Tibial artery (tissue), 4 donors: ENCODE data around the gene DOLPP1.

ENCODE experiments used
- DNase-seq, 2 donors: peaks; one replicate each; pipeline ENCODE4 v3.0.0-alpha.2; 2019
- H3K27ac ChIP-seq, 2 donors: fragments of 200-600 bp; sonication (generic) in 1 of 2; 1 replicate in 1 of 2; 2 replicates in 1 of 2; pipeline ENCODE4 v1.5.1; 2018 to 2019; ENCODE audit warnings: mild to moderate bottlenecking in 1 of 2
- H3K27me3 ChIP-seq, 2 donors: fragments of 200-600 bp; sonication (generic) in 1 of 2; one replicate each; pipeline versions ENCODE4 v1.5.1 to v1.6.0; 2016 to 2019
- H3K36me3 ChIP-seq, 3 donors: fragments of 200-600 bp; sonication (generic) in 2 of 3; one replicate each; pipeline ENCODE4 v1.5.1; 2016 to 2019; ENCODE audit warnings: mild to moderate bottlenecking in 2 of 3
- H3K4me1 ChIP-seq, 4 donors: fragments of 200-600 bp; sonication (generic) in 2 of 4; 1 replicate in 3 of 4; 2 replicates in 1 of 4; pipeline ENCODE4 v1.5.1; 2016 to 2019
- H3K4me3 ChIP-seq, 2 donors: fragments of 200-600 bp; sonication (generic) in 1 of 2; 1 replicate in 1 of 2; 2 replicates in 1 of 2; pipeline ENCODE4 v1.5.1; 2018 to 2019; ENCODE audit warnings: mild to moderate bottlenecking in 2 of 2
- H3K9me3 ChIP-seq, 3 donors: fragments of 200-600 bp; sonication (generic) in 1 of 3; one replicate each; pipeline ENCODE4 v1.5.1; 2016 to 2019
- intact Hi-C: fragments of 100-400 bp; cut with DNase I; formaldehyde crosslinking; loops from one replicate; pipeline ENCODE4 v1.15.0; 2023; ENCODE audit warnings: low total_unique reads
- TF ChIP-seq, protein P1 (sequence below), 2 experiments: fragments of 200-600 bp in 1 of 2; fragments of 450-650 bp in 1 of 2; IDR thresholded peaks; one replicate each; pipeline ENCODE4 v1.5.1; 2017 to 2019; ENCODE audit warnings: antibody characterized with exemption in 2 of 2, mild to moderate bottlenecking in 1 of 2, moderate library complexity in 1 of 2

The DOLPP1 gene

DNA sequence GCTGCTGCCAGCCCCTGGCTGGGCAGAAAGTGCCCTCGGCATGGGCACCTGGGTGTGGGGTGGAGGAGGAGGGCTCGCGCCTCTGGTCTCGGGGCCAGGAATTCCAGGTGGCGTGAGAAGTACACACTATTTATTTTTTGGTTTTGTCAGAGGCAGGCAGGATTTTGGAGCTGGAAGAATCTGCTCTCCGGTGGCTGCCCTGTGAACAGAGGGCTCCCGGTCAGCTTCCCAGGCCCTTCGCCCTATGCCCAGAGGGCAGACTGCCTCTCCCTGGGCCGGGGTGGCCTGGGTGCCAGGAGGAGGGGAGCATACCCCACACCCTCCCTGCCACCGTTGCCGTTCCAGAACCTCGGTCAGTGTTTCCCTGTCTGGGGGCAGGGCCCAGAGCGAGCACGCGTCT, 8.3 kb downstream of the DOLPP1 start:
- H3K4me3 ChIP-seq: no peak overlapping the region
- H3K36me3 ChIP-seq: peaks cover 19 to 70% (median 35%) of the 10 kb centered on the region in 3 donors
- no peaks in the 10 kb centered on the region for H3K27me3 ChIP-seq
- H3K9me3 ChIP-seq: no peaks in the 10 kb centered on the region
- H3K4me1 ChIP-seq: no peaks in the 10 kb centered on the region
- intact Hi-C loops: no loop called here
- H3K27ac ChIP-seq: no peak overlapping the region
- no peak for DNase-seq
- TF ChIP-seq, protein P1, sequence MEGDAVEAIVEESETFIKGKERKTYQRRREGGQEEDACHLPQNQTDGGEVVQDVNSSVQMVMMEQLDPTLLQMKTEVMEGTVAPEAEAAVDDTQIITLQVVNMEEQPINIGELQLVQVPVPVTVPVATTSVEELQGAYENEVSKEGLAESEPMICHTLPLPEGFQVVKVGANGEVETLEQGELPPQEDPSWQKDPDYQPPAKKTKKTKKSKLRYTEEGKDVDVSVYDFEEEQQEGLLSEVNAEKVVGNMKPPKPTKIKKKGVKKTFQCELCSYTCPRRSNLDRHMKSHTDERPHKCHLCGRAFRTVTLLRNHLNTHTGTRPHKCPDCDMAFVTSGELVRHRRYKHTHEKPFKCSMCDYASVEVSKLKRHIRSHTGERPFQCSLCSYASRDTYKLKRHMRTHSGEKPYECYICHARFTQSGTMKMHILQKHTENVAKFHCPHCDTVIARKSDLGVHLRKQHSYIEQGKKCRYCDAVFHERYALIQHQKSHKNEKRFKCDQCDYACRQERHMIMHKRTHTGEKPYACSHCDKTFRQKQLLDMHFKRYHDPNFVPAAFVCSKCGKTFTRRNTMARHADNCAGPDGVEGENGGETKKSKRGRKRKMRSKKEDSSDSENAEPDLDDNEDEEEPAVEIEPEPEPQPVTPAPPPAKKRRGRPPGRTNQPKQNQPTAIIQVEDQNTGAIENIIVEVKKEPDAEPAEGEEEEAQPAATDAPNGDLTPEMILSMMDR (IDR thresholded peaks at IDR 0.05): no peak

DNA sequence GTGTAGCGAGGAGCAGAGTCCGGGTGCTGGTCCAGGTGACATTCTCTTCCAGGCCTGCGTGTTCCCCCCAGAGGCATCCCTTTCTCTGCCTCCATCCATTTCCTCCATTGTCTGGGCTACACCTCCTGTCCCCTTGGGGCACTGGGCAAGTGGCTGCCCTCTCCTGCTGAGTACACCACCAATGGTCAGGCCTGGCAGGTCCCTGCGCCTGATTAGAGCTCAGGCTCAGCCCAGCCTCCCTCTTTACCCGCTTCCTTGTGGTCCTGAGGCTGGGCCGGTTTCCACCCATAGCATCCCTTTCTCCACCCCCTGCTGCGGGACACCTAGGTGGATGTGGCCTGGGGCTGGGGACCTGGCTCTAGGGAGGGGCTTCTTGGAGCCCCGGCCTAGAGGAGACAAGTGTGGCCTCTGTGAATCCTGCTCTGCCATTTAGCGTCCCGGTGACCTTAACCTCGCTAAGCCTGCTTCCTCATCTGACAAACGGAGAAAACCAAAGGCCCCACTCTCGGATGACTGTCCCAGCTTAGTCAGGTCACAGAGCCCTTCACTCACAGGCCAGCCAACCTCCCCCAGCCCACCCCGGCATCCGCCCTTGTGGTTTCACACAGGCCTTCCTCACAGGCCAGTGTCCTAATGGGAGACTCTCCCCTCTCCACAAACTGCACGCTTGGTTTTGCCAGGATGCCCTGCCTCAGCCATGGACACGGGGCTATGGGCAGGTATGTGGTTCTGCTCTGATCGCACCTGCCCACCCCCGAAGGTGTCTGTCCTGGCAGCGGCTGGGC, 12.9 kb downstream of the DOLPP1 start:
- intact Hi-C loops: no loop called here
- Histone ChIP-seq H3K27me3 (no peaks in the 10 kb centered on the region), H3K9me3 (no peaks in the 10 kb centered on the region), H3K4me3 (no peak overlapping the region), H3K36me3 (peaks cover 40 to 70% (median 50%) of the 10 kb centered on the region in 3 donors), H3K4me1 (no peaks in the 10 kb centered on the region), H3K27ac (no peak overlapping the region)
- no peak for DNase-seq
- TF ChIP-seq, protein P1 (IDR thresholded peaks at IDR 0.05): no peak

DNA sequence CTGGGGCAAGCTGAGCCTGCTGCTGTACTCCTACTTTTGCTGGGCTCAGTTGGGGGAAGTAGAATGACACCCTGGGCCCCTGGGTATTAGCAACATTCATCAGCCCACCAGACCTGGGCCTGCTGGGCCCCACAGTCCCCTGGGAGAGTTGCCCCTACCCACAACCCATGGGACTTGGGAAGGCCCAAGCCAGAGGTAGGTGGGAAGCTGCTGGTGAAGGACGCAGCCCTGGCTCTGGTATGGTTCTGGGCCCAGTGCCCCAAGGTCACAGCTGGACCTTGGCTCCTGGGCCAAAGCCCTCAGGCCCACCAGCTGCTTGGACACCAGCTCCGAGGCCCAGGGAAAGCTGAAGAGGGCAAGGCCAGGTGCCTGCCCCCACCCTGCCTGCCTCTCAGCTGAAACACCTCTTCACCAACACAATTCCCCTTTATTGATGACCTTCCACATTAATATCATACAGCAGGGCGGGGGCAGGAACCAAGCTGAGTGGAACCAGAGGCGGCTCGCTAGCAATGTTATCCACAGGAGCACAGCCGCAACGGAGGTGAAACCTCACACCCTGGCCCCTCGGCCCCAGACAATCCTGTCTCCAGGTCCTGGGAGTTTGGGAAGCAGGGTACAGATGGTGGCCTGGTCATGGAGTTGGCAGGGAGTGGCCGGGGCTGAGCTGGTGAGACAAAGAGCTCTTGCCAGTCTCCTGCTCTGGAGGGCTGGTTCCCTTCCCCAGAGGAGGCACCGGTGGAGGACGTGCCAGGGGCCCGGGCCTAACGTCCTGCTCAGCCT, 13.7 kb downstream of the DOLPP1 start:
- H3K27ac ChIP-seq: no peak overlapping the region
- H3K27me3 ChIP-seq: no peaks in the 10 kb centered on the region
- H3K4me1 ChIP-seq: no peaks in the 10 kb centered on the region
- no peak overlapping the region for H3K4me3 ChIP-seq
- intact Hi-C loops: no loop called here
- H3K36me3 ChIP-seq: peaks cover 32 to 65% (median 42%) of the 10 kb centered on the region in 3 donors
- DNase-seq: no peak
- H3K9me3 ChIP-seq: no peaks in the 10 kb centered on the region
- TF ChIP-seq, protein P1 (IDR thresholded peaks at IDR 0.05): no peak

DNA sequence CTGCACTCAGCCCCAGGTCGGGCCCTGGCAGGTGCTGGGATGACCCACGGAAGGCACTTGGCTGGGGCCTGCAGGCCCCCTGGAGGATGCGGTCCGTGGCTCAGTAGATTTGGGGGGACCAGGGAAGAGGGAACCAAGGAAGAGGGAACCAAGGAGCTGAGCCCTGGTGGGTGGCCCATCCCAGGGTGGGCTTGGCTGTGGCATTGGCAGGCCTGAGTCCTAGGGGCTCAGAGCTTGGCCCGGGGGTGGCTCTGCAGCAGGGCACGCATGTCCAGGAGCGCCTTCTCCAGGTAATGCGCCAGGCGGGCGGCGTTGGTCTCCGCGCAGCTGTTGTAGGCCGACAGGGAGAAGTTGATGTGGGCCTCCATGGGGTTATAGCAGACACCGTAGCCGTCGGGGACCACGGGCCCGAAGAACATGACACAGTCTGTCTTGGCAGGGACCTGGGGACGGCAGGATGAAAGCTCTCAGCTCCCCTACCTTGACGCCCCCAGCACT, 14.3 kb downstream of the DOLPP1 start:
- Histone ChIP-seq H3K27ac (no peak overlapping the region), H3K36me3 (peaks cover 31 to 65% (median 47%) of the 10 kb centered on the region in 3 donors), H3K27me3 (no peaks in the 10 kb centered on the region), H3K4me3 (no peak overlapping the region), H3K4me1 (no peaks in the 10 kb centered on the region), H3K9me3 (no peaks in the 10 kb centered on the region)
- intact Hi-C loops: no loop called here
- DNase-seq: no peak
- TF ChIP-seq, protein P1 (IDR thresholded peaks at IDR 0.05): no peak

DNA sequence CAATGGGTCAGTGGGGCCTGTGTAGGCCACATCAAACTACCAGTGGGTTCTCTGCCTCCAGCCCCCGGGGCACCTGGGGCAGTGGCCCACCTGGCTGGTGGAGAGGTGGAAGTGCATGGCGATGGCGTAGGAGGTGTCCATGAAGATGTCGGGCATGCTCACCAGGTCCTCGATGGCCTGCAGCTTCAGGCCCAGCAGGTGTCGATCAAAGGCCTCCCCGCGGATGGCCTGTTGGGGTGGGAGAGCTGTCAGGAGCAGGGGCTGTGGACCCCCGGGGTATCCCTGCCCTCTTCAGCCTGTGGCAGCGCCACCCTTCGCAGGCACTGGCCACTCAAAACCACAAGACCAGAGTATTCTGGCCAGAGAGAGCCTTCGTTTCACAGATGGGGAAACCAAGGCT, 15.0 kb downstream of the DOLPP1 start:
- Histone ChIP-seq H3K4me1 (no peaks in the 10 kb centered on the region), H3K27me3 (no peaks in the 10 kb centered on the region), H3K9me3 (no peaks in the 10 kb centered on the region), H3K27ac (no peak overlapping the region), H3K36me3 (peaks cover 31 to 65% (median 48%) of the 10 kb centered on the region in 3 donors), H3K4me3 (no peak overlapping the region)
- TF ChIP-seq, protein P1 (IDR thresholded peaks at IDR 0.05): no peak
- intact Hi-C loops: no loop called here
- DNase-seq: no peak
